Measurements from ENCODE around the gene HLCS. TPM values are rescaled to one million over a fixed set of nuclear protein-coding genes. Genes with fewer than 3 reads are reported as not detected.

The HLCS gene
- total and polyA plus RNA-seq, 8 donors: 15.9 to 25.3 (median 16.7) TPM

GRCh38 chr21:36743008-36743407, 223.5 kb downstream of the HLCS start:
- no peak for ATAC-seq
- peaks cover 0 to 7% of the 10 kb centered on the region in 2 donors for H3K4me1 ChIP-seq
- no peak for DNase-seq
- H3K9me3 ChIP-seq: no peaks in the 10 kb centered on the region
- H3K27me3 ChIP-seq: peaks cover 21 to 65% of the 10 kb centered on the region in 2 donors
- H3K27ac ChIP-seq: no peak overlapping the region
- TF ChIP-seq CTCF (IDR thresholded peaks at IDR 0.05): no peak
- H3K4me3 ChIP-seq: no peak overlapping the region
- H3K36me3 ChIP-seq: no peaks in the 10 kb centered on the region
- intact Hi-C loops (cut with DNase I): loop anchor here in 1 of 2 donors (10.0 kb wide), 1 partner anchor 182 kb away; no protein-coding TSS in a partner anchor

GRCh38 chr21:36741506-36741905, 225.0 kb downstream of the HLCS start:
- no peak for ATAC-seq
- H3K27me3 ChIP-seq: peaks cover 13 to 61% of the 10 kb centered on the region in 2 donors

GRCh38 chr21:36738489-36739126, 227.9 kb downstream of the HLCS start:
- no peak for DNase-seq
- H3K36me3 ChIP-seq: no peaks in the 10 kb centered on the region
- no peaks in the 10 kb centered on the region for H3K9me3 ChIP-seq
- H3K27me3 ChIP-seq: peaks cover 0 to 53% of the 10 kb centered on the region in 2 donors
- no peak overlapping the region for H3K4me3 ChIP-seq
- no peak overlapping the region for H3K27ac ChIP-seq
- no peaks in the 10 kb centered on the region for H3K4me1 ChIP-seq
- no peak for TF ChIP-seq CTCF (IDR thresholded peaks at IDR 0.05)
- intact Hi-C loops (cut with DNase I): no loop called here
- ATAC-seq: no peak

More at GRCh38 chr21:36741506-36741905, 225.0 kb downstream of the HLCS start:
- Histone ChIP-seq H3K4me3 (no peak overlapping the region), H3K36me3 (no peaks in the 10 kb centered on the region), H3K27ac (no peak overlapping the region), H3K4me1 (no peaks in the 10 kb centered on the region), H3K9me3 (no peaks in the 10 kb centered on the region)
- DNase-seq: no peak
- intact Hi-C loops (cut with DNase I): loop anchor here in 1 of 2 donors (10.0 kb wide), 1 partner anchor 183 kb away; no protein-coding TSS in a partner anchor
- no peak for TF ChIP-seq CTCF (IDR thresholded peaks at IDR 0.05)

GRCh38 chr21:36735724-36736320, 230.6 kb downstream of the HLCS start:
- no peak for TF ChIP-seq CTCF (IDR thresholded peaks at IDR 0.05)
- H3K27me3 ChIP-seq: peaks cover 0 to 64% of the 10 kb centered on the region in 2 donors
- H3K4me1 ChIP-seq: no peaks in the 10 kb centered on the region
- intact Hi-C loops (cut with DNase I): no loop called here
- DNase-seq (no peak), ATAC-seq (no peak)
- no peaks in the 10 kb centered on the region for H3K36me3 ChIP-seq
- no peak overlapping the region for H3K27ac ChIP-seq
- no peak overlapping the region for H3K4me3 ChIP-seq
- no peaks in the 10 kb centered on the region for H3K9me3 ChIP-seq

GRCh38 chr21:36735201-36735515, 231.3 kb downstream of the HLCS start:
- Histone ChIP-seq H3K4me1 (no peaks in the 10 kb centered on the region), H3K9me3 (no peaks in the 10 kb centered on the region), H3K27me3 (peaks cover 0 to 63% of the 10 kb centered on the region in 2 donors), H3K4me3 (no peak overlapping the region), H3K27ac (no peak overlapping the region), H3K36me3 (no peaks in the 10 kb centered on the region)
- DNase-seq: no peak
- intact Hi-C loops (cut with DNase I): no loop called here
- ATAC-seq: no peak
- no peak for TF ChIP-seq CTCF (IDR thresholded peaks at IDR 0.05)
